ENCODE results near the gene SLC5A5.

The SLC5A5 gene

DNA sequence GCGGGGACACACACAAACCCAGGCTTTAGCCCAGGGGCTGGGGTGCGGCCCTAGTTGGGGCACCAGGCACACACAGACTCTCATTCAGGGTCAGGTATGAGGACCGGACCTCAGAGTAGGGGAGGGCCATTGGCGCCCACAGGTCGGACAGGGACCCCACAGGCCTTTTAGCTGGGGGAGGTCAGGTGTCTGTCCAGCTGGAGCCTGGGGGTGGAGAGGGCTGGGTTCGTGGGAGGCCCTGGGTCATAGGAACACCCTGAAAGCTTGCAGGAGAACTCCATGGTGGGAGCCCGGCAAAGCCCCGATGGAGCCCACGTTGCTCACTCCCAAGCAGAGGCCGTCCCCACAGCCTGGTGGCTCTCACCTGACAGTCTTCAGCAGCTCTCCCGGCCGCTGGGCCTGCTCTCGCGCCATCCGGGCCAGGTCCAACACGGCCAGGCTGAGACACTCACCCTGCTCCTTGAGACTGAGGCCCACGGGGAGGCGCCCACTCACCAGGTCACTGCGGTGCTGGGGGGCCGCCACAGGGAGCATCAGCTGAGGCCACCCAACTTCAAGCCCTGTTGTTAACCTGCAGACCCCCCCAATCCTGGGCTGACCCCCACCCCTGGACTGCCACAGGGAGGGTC is 29.0 kb upstream of the SLC5A5 start:
- Histone ChIP-seq H2AFZ (ENCODE audit: low read depth, low read length) (no peak overlapping the region), H3K9ac (ENCODE audit: low read length) (no peak overlapping the region), H3K4me3 (ENCODE audit: low read length) (no peak overlapping the region), H3K27ac (ENCODE audit: low read length) (no peak overlapping the region), H4K20me1 (ENCODE audit: insufficient read depth, low read length) (peaks cover 7% of the 10 kb centered on the region; the same call in 1 of the 2 replicates), H3K27me3 (ENCODE audit: low read depth, low read length) (no peaks in the 10 kb centered on the region), H3K4me1 (ENCODE audit: low read length) (peaks cover 3% of the 10 kb centered on the region), H3K36me3 (replicated peaks; ENCODE audit: low read depth, low read length) (peaks cover 58% of the 10 kb centered on the region), H3K9me3 (ENCODE audit: insufficient read depth, low read length) (no peaks in the 10 kb centered on the region), H3K79me2 (ENCODE audit: low read length) (peaks cover 37% of the 10 kb centered on the region), H3K4me2 (ENCODE audit: low read length) (no peak overlapping the region)
- TF ChIP-seq EZH2phosphoT487 (IDR thresholded peaks at IDR 0.05; ENCODE audit: low read depth): no peak
- TF ChIP-seq, protein P1, sequence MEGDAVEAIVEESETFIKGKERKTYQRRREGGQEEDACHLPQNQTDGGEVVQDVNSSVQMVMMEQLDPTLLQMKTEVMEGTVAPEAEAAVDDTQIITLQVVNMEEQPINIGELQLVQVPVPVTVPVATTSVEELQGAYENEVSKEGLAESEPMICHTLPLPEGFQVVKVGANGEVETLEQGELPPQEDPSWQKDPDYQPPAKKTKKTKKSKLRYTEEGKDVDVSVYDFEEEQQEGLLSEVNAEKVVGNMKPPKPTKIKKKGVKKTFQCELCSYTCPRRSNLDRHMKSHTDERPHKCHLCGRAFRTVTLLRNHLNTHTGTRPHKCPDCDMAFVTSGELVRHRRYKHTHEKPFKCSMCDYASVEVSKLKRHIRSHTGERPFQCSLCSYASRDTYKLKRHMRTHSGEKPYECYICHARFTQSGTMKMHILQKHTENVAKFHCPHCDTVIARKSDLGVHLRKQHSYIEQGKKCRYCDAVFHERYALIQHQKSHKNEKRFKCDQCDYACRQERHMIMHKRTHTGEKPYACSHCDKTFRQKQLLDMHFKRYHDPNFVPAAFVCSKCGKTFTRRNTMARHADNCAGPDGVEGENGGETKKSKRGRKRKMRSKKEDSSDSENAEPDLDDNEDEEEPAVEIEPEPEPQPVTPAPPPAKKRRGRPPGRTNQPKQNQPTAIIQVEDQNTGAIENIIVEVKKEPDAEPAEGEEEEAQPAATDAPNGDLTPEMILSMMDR (IDR thresholded peaks at IDR 0.05; ENCODE audit: low read depth, low read length): no peak

DNA sequence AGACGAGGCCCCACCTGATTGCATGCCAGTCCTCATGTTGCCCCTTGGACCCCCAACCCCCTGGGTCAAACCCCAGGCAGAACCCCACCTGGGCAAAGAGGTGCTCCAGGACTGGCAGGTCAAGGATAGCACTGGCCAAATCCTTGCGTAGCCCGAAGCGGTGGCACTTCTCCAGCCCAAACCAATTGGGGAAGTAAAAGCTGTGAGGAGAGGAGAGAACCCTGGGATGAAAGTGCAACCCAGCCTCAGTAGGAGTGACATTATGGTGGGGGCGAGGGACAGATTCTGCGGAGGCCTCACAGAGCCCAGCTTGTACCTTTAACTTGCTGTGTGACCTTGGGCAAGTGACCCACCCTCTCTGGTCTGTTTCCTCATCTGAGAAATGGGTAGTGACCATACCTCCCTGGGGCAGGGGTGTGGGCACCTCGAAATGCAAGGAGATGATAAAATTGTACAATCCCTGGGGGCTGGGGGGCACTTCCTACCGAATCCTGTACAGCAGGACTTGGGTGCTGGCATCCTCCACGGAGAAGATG is 28.4 kb upstream of the SLC5A5 start:
- no peaks in the 10 kb centered on the region for H3K9me3 ChIP-seq (ENCODE audit: insufficient read depth, low read length)
- no peak for TF ChIP-seq EZH2phosphoT487 (IDR thresholded peaks at IDR 0.05; ENCODE audit: low read depth)
- TF ChIP-seq, protein P1 (IDR thresholded peaks at IDR 0.05; ENCODE audit: low read depth, low read length): no peak
- peaks cover 37% of the 10 kb centered on the region for H3K79me2 ChIP-seq (ENCODE audit: low read length)
- peaks cover 7% of the 10 kb centered on the region; the same call in 1 of the 2 replicates for H4K20me1 ChIP-seq (ENCODE audit: insufficient read depth, low read length)
- H3K27me3 ChIP-seq (ENCODE audit: low read depth, low read length): no peaks in the 10 kb centered on the region
- no peak overlapping the region for H3K9ac ChIP-seq (ENCODE audit: low read length)
- H2AFZ ChIP-seq (ENCODE audit: low read depth, low read length): no peak overlapping the region
- no peak overlapping the region for H3K4me3 ChIP-seq (ENCODE audit: low read length)
- no peak overlapping the region for H3K4me2 ChIP-seq (ENCODE audit: low read length)
- no peak overlapping the region for H3K27ac ChIP-seq (ENCODE audit: low read length)
- H3K4me1 ChIP-seq (ENCODE audit: low read length): peaks cover 8% of the 10 kb centered on the region
- peaks cover 52% of the 10 kb centered on the region for H3K36me3 ChIP-seq (replicated peaks; ENCODE audit: low read depth, low read length)

DNA sequence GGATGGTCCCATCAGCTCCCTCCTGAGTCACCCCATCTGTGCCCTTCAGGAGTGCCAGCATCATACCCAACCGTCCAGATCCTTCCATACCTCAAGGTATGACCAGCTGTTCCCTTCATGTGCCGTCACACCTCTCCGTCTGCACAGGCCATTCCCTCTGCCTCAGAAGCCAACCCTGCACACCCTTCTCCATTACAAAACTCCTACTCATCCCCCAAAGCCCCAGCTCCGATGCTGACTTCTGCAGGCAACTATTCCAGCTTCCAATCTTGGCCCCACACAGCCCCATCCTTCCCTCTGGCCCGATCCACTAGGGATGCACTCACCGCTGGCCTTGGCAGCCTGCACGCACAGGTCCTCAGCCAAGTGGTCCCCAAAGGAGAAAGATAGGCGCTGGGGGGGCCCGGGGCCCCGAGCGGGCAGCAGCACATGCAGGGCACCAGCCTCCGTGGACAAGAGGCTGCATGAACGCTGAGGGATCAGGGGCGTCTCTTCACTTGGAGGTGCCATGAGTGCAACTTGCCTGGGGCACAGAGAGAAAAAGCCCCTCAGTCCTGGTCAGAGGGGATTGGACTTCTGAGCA is 27.7 kb upstream of the SLC5A5 start:
- Histone ChIP-seq H3K9ac (ENCODE audit: low read length) (no peak overlapping the region), H3K36me3 (replicated peaks; ENCODE audit: low read depth, low read length) (peaks cover 50% of the 10 kb centered on the region), H3K79me2 (ENCODE audit: low read length) (peaks cover 37% of the 10 kb centered on the region), H3K4me3 (ENCODE audit: low read length) (no peak overlapping the region), H3K4me1 (ENCODE audit: low read length) (peaks cover 14% of the 10 kb centered on the region), H4K20me1 (ENCODE audit: insufficient read depth, low read length) (peaks cover 7% of the 10 kb centered on the region; the same call in 1 of the 2 replicates), H3K27ac (ENCODE audit: low read length) (no peak overlapping the region), H2AFZ (ENCODE audit: low read depth, low read length) (no peak overlapping the region), H3K9me3 (ENCODE audit: insufficient read depth, low read length) (no peaks in the 10 kb centered on the region), H3K27me3 (ENCODE audit: low read depth, low read length) (no peaks in the 10 kb centered on the region), H3K4me2 (ENCODE audit: low read length) (no peak overlapping the region)
- TF ChIP-seq EZH2phosphoT487 (IDR thresholded peaks at IDR 0.05; ENCODE audit: low read depth): no peak
- TF ChIP-seq, protein P1 (IDR thresholded peaks at IDR 0.05; ENCODE audit: low read depth, low read length): no peak

DNA sequence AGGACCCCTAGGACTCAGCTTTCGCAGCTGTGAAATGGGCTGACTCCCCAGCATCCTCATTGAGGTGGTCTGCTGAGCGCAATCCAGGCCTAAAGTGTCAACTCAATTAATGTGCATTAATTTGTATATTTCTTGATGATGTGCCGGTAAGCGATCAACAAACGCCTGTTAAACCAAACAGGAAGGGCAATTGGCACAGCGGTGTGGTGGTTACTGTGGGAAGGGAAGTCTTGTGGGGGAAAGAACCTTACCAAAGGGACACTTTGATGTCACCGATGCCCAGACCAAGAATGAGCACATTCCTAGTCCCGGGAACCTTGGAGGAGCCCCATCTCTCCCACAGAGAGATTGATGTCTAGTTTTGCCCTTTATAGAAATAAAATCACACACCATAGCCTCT is 25.6 kb upstream of the SLC5A5 start:
- Histone ChIP-seq H3K4me2 (ENCODE audit: low read length) (no peak overlapping the region), H2AFZ (ENCODE audit: low read depth, low read length) (no peak overlapping the region), H3K4me1 (ENCODE audit: low read length) (peaks cover 31% of the 10 kb centered on the region), H3K9ac (ENCODE audit: low read length) (no peak overlapping the region), H3K27me3 (ENCODE audit: low read depth, low read length) (no peaks in the 10 kb centered on the region), H4K20me1 (ENCODE audit: insufficient read depth, low read length) (peaks cover 7% of the 10 kb centered on the region; the same call in 1 of the 2 replicates), H3K27ac (ENCODE audit: low read length) (no peak overlapping the region), H3K9me3 (ENCODE audit: insufficient read depth, low read length) (no peaks in the 10 kb centered on the region), H3K36me3 (replicated peaks; ENCODE audit: low read depth, low read length) (peaks cover 35% of the 10 kb centered on the region), H3K4me3 (ENCODE audit: low read length) (no peak overlapping the region), H3K79me2 (ENCODE audit: low read length) (peaks cover 37% of the 10 kb centered on the region)
- TF ChIP-seq EZH2phosphoT487 (IDR thresholded peaks at IDR 0.05; ENCODE audit: low read depth): no peak
- TF ChIP-seq, protein P1 (IDR thresholded peaks at IDR 0.05; ENCODE audit: low read depth, low read length): no peak
